ENCODE results near the gene ADGRG7. TPM values are rescaled to one million over a fixed set of nuclear protein-coding genes. Genes with fewer than 3 reads are reported as not detected.

Gene ADGRG7
- total RNA-seq, 1 donor from 2014 or later = not detected

DNA sequence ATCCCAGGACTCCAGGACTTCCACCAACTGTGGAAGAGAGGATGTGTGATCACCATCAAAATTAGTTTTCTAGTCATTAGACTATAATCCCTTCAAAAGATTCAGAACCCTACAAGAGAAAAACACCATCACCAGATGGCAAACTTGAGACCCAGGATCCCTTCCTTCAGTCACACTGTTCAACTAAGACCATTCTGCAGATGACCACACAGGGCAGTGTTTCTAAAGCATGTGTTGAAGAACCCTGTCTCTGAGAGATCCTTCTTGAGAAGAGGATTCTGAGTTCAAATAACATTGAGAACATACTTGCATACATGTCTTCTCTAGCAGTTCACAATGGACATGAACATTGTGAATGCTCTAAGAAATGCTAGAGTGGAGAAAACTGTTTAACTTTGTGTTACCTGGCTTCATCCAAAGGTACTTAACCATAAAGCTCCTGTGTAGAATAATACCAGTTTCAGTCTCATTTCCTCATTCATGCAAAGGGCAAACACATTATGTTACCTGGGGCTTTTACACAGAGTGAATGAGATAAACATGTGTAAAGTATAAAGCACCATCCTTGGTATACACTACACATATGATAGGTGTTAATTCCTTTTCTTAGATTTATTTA is 2.4 kb upstream of the ADGRG7 start:
- H3K4me1 Mint-ChIP-seq (ENCODE audit: unreplicated experiment) = peaks cover 6% of the 10 kb centered on the region
- no peak overlapping the region for H3K4me3 Mint-ChIP-seq (ENCODE audit: unreplicated experiment)
- no peak for DNase-seq (ENCODE audit: extremely low spot score, unreplicated experiment)
- TF ChIP-seq, protein P1, sequence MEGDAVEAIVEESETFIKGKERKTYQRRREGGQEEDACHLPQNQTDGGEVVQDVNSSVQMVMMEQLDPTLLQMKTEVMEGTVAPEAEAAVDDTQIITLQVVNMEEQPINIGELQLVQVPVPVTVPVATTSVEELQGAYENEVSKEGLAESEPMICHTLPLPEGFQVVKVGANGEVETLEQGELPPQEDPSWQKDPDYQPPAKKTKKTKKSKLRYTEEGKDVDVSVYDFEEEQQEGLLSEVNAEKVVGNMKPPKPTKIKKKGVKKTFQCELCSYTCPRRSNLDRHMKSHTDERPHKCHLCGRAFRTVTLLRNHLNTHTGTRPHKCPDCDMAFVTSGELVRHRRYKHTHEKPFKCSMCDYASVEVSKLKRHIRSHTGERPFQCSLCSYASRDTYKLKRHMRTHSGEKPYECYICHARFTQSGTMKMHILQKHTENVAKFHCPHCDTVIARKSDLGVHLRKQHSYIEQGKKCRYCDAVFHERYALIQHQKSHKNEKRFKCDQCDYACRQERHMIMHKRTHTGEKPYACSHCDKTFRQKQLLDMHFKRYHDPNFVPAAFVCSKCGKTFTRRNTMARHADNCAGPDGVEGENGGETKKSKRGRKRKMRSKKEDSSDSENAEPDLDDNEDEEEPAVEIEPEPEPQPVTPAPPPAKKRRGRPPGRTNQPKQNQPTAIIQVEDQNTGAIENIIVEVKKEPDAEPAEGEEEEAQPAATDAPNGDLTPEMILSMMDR (IDR thresholded peaks at IDR 0.05) = no peak
- no peaks in the 10 kb centered on the region for H3K36me3 Mint-ChIP-seq (ENCODE audit: unreplicated experiment)
- H3K9me3 Mint-ChIP-seq (ENCODE audit: unreplicated experiment) = no peaks in the 10 kb centered on the region
- H3K27me3 Mint-ChIP-seq (ENCODE audit: unreplicated experiment) = peaks cover 44% of the 10 kb centered on the region
- H3K27ac Mint-ChIP-seq (ENCODE audit: unreplicated experiment) = no peak overlapping the region

DNA sequence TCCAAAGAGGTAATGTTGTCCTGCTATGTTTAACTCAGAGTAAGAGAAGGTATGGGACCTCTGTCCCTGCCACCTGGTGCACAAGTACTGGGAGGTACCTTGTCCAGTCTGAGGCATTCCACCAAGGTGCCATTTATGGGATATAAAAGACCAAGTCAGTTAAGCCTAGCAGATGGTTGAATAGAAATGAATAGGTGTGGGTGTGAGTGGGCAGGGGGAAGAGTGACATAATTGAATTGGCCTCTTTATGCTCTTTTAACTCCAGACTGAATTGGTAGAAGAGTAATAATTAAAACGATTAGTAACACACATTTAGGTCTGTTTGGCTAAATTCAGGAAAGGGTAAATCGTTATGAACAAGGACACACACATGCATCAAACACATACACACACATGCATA is 562 bp downstream of the ADGRG7 start:
- TF ChIP-seq, protein P1 (IDR thresholded peaks at IDR 0.05) = no peak
- no peaks in the 10 kb centered on the region for H3K36me3 Mint-ChIP-seq (ENCODE audit: unreplicated experiment)
- H3K9me3 Mint-ChIP-seq (ENCODE audit: unreplicated experiment) = no peaks in the 10 kb centered on the region
- no peak overlapping the region for H3K27ac Mint-ChIP-seq (ENCODE audit: unreplicated experiment)
- H3K27me3 Mint-ChIP-seq (ENCODE audit: unreplicated experiment) = peaks cover 60% of the 10 kb centered on the region
- H3K4me3 Mint-ChIP-seq (ENCODE audit: unreplicated experiment) = no peak overlapping the region
- DNase-seq (ENCODE audit: extremely low spot score, unreplicated experiment) = no peak
- H3K4me1 Mint-ChIP-seq (ENCODE audit: unreplicated experiment) = no peaks in the 10 kb centered on the region

DNA sequence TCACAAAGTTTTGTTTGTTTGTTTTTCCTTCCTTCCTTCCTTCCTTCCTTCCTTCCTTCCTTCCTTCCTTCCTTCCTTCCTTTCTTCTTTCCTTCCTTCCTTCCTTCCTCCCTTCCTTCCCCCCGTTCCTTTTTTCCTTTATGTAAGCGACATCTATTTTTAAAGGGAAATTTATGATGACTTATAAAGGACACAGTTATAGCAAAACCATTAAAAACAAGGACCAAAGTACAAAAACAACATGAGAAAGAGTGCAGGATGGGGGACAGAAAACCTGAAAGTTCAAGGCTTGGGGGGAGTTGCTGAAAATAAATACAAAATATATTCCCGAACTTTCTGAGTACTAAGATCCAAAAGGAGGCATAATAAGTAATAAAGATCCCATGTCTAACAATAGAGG is 1.8 kb downstream of the ADGRG7 start:
- Mint-ChIP-seq H3K27me3 (ENCODE audit: unreplicated experiment) (peaks cover 73% of the 10 kb centered on the region), H3K9me3 (ENCODE audit: unreplicated experiment) (no peaks in the 10 kb centered on the region), H3K4me3 (ENCODE audit: unreplicated experiment) (no peak overlapping the region), H3K4me1 (ENCODE audit: unreplicated experiment) (no peaks in the 10 kb centered on the region), H3K36me3 (ENCODE audit: unreplicated experiment) (no peaks in the 10 kb centered on the region), H3K27ac (ENCODE audit: unreplicated experiment) (no peak overlapping the region)
- TF ChIP-seq, protein P1 (IDR thresholded peaks at IDR 0.05) = no peak
- no peak for DNase-seq (ENCODE audit: extremely low spot score, unreplicated experiment)

DNA sequence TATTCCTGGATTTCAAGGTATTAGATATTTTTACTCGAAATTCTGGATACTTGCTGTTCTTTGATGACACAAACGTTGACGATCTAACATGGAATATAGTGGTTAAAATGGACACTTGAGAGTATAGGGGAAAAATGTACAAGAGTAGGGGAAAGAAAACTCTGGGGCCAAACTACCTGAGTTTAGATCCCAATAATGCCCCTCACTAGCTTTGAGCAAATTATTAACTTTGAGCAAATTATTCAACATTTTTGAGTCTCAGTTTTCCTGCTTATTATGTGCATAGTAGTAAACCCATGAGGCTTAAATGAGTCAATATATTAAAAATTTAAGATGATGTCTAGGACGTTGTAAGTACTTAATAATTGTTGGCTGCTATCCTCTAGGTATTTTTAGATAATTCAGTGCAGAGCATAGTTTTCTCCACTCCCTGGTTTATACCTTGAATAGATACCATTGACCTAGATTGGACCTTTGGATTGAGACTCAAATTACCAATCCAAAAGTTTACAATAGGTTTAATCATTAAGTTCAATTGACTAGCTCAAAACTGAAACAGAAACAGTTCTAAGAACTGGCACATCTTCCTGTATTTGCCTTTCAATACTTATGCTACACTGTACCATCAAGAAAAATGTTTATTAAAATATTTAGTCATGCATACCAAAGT is 4.5 kb downstream of the ADGRG7 start:
- Mint-ChIP-seq H3K4me1 (ENCODE audit: unreplicated experiment) (no peaks in the 10 kb centered on the region), H3K27ac (ENCODE audit: unreplicated experiment) (no peak overlapping the region), H3K4me3 (ENCODE audit: unreplicated experiment) (no peak overlapping the region), H3K9me3 (ENCODE audit: unreplicated experiment) (peaks cover 2% of the 10 kb centered on the region), H3K36me3 (ENCODE audit: unreplicated experiment) (no peaks in the 10 kb centered on the region), H3K27me3 (ENCODE audit: unreplicated experiment) (peaks cover 68% of the 10 kb centered on the region)
- no peak for DNase-seq (ENCODE audit: extremely low spot score, unreplicated experiment)
- TF ChIP-seq, protein P1 (IDR thresholded peaks at IDR 0.05) = no peak

DNA sequence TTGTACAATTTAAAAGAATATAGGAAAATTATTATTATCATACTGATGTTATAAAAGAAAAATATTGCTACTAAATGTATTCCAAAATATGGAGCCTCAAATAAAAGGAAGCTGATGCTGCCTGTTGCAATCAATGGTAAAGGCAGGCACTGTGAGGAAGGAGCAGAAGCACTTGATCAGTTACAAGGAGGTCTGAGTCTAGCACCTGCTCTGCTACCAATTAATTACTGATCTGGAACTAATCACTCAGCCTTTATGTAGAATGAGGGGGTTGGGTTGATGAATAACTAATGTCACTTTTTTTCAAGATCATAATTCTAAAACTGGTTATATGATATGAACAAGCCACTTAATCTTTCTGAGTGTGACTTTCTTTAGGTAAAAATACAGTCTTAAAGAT is 5.5 kb downstream of the ADGRG7 start:
- no peaks in the 10 kb centered on the region for H3K36me3 Mint-ChIP-seq (ENCODE audit: unreplicated experiment)
- no peak overlapping the region for H3K27ac Mint-ChIP-seq (ENCODE audit: unreplicated experiment)
- H3K27me3 Mint-ChIP-seq (ENCODE audit: unreplicated experiment) = peaks cover 68% of the 10 kb centered on the region
- TF ChIP-seq, protein P1 (IDR thresholded peaks at IDR 0.05) = no peak
- H3K4me3 Mint-ChIP-seq (ENCODE audit: unreplicated experiment) = no peak overlapping the region
- DNase-seq (ENCODE audit: extremely low spot score, unreplicated experiment) = no peak
- peaks cover 5% of the 10 kb centered on the region for H3K9me3 Mint-ChIP-seq (ENCODE audit: unreplicated experiment)
- H3K4me1 Mint-ChIP-seq (ENCODE audit: unreplicated experiment) = no peaks in the 10 kb centered on the region

Data from osteocyte (in vitro differentiated cells).